Ecto neural progenitor cell (in vitro differentiated cells): ENCODE data around the gene RABEP2.
"Not testable (repeated sequence)": the region's sequence is repeated elsewhere in the genome, so short reads cannot be mapped to it uniquely, and the experiment has no call there.

Experiments
- DNase-seq: peaks from one replicate; pipeline ENCODE4 v3.0.0-alpha.2; 2018; ENCODE audit warnings: low spot score

Gene RABEP2

DNA sequence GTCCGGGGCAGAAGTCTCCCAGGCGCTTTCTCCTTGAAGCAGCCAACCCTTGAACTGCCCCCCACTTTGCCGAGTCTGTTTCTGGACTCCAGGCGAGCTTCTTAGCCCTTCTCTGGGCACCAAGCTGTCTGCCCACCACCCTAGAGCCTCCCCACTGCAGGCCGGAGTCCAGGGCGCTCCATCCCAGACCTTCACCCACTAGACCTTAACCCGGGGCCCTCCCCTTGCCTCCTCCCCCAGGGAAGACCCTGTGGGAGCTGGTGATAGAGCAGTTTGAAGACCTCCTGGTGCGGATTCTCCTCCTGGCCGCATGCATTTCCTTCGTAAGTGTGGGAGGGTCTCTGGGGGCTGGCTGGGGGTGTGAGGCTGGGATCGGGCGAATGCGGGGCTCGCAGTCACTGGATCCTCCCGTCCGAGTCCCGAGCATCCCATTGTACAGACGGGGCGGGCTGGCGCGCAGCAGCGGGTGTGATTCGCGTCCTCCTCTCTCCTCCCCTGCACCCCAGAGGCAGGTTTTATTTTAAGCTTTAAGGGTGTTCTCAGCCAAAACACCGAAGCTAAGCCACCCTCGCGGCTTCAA is 45.7 kb downstream of the RABEP2 start:
- DNase-seq = no peak

DNA sequence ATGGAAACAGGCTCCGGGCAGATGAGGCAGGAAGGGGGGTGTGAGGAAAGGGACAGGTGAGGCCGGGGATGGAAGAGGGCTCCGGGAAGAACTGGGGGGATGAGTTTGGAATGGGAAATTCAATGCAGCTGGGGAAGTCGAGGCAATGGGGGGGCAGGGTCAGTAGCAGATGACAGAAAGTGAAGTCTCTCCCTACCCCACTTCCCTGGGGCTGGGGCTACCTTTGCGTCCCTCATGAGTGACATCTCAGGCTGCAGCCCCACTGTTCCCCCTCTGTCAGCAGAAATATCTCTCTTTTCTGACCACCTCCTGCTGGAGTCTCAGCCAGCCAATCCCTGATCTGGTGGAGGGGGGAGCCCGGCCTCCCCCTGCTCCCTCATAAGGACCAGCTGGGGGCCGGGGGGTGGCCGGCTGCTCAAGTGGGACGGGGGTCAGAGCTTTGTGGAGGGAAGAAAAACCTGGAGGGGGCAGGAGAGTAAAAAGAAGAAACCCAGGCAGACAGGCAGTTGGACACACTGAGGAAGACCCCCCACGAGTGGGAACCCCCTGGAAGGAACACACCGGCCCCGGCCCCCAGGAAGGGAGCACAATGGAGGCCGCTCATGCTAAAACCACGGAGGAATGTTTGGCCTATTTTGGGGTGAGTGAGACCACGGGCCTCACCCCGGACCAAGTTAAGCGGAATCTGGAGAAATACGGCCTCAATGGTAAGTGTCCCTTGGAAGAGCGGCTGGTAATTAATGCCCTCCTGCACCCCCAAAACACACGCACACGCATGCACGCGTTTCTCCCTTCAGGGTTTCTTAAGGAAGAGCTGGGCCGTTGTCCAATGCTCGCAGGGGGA is 46.7 kb downstream of the RABEP2 start, which contains the start of gene ATP2A1:
ATP2A1 (plus strand) TSS at position 406 of the 844 bp plus-strand sequence; CDS start at position 590, 184 bp downstream.
- DNase-seq = no peak

DNA sequence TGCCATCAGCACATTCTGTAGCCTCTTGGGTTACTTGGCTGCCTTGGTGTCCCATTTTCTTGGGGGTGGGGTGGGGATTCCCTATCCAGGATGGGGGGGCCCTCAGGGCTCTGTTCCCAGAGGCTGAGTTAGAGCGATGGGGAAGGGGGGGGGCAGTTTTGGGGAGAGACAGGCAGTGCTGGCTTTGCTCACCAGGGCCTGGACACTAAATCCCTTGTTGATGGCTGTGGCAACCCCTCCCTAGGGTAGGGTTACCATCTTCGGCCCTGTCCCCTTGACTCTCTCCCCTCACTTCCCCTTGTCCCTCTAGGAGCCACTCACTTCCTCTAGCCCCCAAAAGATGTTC is 47.4 kb downstream of the RABEP2 start:
- no peak for DNase-seq

GRCh38 chr16:28876973-28877654 is 47.9 kb downstream of the RABEP2 start:
- DNase-seq = no peak

DNA sequence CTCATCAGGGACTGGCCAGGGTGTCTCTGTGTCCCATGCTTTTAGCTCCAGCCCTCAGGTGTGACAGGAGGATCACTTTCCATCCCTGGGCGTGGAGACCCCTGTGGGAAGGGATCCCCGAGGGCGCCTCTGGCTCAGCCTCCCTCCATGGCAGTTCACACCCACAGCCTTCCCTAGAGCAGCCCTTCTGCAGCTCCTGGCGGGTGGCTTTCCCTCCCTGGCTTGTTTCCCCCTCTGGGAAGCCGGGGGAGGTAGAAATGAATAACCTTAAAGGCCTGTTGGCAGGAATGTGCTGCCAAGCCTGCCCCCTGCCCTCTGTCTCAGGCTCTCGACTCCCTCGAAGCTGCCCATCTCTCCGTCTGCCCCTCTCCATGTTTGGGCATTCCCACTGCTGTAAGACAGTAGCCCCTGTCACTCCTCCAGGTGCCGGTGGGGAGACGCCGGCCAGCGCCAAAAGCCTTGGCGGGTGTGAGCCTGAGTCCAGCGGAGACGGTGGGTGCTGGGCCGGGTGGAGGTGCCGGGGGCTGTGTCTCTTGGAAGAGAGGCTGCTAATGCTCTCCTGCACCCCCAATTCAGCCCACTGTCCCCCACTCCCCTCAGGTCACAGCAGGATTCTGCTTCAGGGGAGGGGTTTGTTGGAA is 48.9 kb downstream of the RABEP2 start:
- no peak for DNase-seq

DNA sequence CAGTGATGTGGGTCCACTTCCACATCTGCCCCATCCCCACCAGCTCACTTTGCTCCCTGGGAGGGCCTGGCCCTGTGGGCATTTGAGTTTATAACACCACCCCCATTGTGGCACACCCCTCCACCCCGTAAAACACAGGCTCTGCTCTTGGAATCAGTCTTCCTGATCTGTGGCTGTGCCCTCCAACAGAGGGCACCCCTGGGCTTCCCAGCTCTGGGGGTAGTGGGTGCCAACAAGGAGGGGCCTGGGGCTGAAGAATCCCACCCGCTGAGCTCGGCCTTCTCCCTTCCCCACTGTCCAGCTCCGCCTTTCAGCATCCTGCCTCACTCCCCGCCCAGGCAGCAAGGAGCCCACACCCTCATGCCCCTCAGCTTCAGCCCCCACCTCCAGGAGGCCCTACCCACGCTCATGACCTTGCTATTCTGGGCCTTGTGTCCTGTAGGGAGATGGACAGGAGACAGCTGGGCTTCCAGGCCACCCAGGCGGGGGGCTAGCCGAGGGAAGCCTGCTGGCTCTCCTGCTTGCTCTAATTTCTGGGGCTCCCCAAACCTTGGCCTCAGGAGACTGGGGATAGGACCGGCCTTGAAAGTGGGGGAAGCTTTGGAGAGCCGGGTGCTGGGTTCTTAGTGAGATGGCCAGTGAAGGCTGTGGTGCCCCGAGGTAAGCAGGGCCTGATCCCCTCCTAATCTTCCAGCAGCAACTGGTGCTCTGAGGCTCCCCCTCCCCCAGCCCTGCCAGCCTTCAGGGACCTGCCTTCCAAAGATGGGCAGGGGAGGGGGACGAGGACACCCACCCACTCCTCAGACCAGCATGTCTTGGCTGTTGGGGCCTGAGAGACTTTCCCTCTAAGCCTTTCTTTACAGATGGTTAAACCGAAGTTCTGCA is 49.7 kb downstream of the RABEP2 start:
- no peak for DNase-seq

DNA sequence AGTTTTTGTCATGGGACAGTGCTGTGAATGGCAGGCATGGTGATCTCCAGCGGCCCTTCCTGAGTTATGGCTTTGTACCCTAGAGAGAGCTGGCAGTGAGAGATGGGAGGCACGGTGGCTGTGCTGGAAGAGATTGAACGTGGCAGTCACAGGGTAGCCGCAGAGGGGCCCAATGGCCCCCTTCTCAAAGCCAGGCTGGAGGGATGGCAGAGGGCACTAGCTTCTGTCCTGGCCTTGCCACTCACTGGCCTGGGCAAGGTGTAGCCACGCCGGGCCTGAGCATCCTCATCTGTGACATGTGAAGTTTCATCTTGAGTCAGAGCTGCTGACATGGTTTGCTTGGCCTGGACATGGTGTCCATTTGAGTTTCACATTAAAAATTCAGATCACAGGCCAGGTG is 50.6 kb downstream of the RABEP2 start:
- DNase-seq = no peak

GRCh38 chr16:28873543-28874201 is 51.4 kb downstream of the RABEP2 start:
- peak; percentile 59 for DNase-seq

DNA sequence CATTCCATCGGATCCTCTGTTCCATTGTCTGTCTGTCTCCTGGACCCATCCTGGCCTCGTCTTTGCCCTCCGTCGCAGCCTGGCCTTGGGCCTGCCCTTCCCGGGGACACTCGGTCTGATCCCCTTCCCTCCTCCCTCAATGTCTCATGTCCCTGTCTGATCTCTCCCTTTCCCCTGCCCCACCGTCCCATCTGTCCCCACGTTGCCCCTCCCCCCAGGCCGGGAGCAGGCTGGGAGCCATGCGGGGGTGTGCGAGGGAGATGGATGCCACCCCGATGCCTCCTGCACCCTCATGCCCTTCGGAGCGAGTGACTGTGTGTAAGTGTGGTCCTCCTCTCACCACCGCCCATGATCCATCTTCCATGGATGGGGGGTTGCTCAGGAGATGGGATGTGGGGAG is 52.1 kb downstream of the RABEP2 start:
- no peak for DNase-seq

GRCh38 chr16:28869201-28869600 is 55.8 kb downstream of the RABEP2 start:
- no peak for DNase-seq

DNA sequence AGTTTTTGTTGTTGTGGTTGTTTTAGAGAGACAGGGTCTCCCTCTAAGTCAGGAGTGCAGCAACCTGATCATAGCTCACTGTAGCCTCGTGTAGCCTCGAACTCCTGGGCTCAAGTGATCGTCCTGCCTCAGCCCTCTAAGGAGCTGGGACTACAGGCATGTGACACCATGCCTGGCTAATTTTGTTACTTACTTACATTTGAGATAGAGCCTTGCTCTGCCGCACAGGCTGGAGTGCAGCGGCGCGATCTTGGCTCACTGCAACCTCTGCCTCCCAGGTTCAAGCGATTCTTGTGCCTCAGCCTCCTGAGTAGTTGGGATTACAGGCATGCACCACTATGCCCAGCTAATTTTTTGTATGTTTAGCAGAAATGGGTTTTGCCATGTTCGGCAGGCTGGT is 57.4 kb downstream of the RABEP2 start:
- DNase-seq = not testable (repeated sequence)

- DNase-seq = no peak
Measured at GRCh38 chr16:28867241-28867640, 57.8 kb downstream of the RABEP2 start.

DNA sequence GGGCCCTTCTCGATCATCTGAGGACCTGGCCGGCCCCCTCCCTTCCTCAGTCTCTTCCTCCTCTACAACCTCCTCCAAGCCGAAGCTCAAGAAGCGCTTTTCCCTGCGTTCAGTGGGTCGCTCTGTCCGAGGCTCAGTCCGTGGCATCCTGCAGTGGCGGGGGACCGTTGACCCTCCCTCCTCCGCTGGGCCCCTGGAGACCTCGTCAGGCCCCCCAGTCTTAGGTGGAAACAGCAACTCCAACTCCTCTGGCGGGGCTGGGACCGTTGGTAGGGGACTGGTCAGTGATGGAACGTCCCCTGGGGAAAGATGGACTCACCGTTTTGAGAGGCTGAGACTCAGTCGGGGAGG is 58.6 kb downstream of the RABEP2 start:
- DNase-seq = no peak

DNA sequence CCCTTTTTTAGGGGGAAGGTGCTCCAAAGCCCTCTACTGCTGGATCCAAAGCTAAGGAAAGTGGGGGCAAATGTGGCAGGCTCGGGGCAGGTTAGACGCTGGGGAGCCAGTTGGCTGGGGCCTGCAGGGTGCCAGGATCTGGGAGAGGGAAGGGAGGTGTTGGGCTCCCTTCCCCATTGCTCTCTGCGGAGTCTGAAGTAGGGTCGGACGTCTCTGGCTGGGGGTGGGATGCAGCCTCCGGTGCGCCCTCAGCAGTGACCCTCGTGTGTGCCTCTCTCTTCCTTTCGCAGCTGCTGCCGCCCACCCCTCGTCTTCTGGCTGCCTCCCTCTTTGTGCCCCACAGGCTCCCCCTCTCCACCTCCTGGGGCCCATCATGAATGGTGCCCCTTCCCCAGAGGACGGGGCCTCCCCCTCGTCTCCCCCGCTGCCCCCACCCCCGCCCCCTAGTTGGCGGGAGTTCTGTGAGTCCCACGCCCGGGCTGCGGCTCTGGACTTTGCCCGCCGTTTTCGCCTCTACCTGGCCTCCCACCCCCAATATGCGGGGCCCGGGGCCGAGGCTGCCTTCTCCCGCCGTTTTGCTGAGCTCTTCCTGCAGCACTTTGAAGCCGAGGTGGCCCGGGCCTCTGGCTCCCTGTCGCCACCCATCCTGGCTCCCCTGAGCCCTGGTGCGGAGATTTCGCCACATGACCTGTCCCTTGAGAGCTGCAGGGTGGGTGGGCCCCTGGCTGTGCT is 59.1 kb downstream of the RABEP2 start:
- no peak for DNase-seq

DNA sequence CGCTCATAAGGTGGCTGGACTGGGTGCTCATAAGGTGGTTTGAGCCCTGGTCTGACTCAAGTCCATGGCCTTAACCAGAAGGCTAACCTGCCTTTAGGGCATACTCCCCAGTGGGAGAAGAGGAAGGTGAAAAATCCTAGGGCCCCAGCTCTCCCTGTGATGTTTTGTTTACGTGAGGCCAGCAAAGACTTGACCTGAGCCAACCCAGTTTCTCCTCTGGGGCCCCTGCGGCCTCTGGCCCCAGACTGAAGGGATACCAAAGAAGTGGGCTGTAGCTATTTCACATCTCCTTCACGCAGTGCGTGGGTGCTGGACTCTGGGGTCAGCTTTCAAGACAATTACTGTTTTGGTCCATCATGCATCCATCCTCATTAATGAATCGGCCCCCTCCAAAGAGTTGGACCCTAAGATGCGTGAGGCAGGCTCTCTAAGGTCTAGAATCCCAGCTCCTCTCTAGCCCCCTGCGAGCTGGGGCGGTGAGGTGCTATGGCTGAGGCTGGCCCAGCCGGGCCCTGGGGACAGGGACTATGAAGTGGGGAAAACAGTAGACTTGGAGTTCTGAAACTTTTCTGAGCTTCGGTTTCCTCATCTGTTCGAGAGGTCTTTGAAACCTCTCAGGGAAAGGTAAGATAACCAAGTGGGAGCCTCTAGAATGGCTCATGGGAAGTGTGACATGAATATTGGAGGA is 59.9 kb downstream of the RABEP2 start:
- DNase-seq = no peak

DNA sequence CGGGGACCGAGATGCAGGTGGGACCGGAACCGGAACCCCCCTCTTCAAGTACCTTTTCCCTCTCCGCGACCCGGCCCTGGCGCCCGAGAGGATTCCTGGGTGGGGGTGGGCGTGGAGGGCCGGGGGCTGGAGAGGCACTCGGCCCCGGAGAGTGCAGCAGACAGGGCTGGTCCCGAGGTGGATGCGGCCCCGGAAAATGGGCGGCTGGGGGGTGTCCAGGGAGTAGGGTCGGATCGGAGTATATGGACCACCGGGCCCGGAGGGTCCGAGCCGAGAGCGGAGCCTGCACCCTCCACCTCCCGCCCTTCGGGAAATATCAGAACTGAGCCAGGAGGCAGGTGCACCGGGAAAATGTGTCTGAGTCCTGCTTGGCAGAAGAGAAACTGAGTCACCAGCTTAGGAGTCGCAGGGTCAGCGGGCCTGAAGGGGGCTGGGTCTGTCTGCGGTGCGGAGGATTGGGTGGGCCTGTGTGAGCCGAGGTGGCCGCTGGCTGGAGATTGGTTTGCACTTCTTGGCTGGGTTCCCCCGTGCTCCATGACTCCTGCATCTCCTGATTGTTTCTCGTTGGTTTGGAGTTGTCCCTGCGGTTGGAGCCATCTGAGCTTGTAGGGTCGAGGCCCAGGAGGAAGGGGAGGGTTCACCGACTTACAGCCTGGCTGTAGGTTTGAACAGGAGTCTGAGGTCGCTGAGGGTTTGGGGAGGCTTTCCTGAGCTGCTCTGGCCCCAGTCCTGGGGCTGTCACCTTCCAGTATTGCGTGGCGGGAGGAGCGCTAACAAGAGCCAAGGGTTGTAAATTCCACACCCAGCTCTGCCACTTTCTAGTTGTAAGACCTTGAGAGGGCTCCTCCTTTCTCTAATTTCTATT is 60.9 kb downstream of the RABEP2 start:
- no peak for DNase-seq

DNA sequence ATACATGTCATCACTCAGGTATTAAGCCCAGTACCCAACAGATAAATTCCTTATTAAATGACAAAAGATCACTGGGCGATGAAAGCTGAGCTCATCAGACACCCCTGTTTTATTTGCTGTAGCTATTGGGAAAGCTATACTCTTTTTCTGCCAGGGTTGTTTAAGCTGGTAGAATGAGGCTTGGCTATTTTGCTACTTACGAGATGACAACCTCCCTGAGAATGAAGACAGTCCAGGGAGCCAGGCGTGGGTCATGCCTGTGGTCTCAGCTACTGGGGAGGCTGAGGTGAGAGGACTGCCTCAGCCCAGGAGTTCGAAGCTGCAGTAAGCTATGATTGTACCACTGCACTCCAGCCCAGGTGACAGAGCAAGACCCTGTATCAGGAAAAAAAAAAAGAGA is 65.7 kb downstream of the RABEP2 start:
- DNase-seq = no peak

- no peak for DNase-seq
Measured at GRCh38 chr16:28858421-28858820, 66.6 kb downstream of the RABEP2 start.
